ENCODE data around the gene ALDH8A1. TPM values are rescaled to one million over a fixed set of nuclear protein-coding genes. Genes with fewer than 3 reads are reported as not detected.

Gene ALDH8A1
- total and polyA plus RNA-seq, 2 of the 13 experiments (the other 11 are each of a cell fraction or from before 2014, with no cell fraction given), result 1.1 to 3.4 TPM

DNA sequence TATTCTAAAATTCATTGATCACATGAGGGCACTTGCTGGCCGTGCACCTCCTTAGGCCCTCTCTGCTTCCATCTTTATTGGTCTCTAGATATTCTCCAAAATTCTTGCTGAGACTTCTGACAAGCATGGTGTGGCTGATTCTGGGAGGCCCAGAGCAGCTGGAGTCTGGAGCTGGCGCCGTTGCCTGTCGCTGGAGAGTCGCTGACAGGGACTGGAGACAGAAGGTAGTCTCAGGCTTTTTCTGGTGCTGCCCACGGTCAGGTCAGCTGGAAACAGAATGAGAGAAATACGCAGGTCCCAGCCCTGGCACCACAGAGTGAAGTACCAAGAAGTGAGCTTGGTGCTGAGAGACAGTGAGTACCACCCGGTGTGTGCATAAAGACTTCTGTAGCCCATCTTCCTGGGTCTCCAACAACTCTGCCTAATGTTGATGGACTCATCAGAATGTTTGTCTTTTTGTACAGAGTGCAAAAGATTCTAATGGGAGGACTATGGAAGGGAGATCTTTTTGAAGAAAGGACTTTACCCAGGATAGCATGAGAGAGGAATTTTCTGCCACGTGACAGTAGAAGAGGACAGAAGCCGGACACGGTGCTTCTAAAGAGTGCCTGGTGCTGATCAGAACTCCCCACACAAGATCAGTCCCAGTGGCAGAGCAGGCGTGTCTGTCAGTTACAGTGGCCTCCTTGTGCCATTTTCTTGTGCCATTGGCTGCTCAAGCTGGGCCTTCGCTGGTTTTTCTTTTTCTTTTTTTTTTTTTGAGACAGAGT lies 1.8 kb upstream of the ALDH8A1 start (continued):
- TF ChIP-seq USF2 (IDR thresholded peaks at IDR 0.05; ENCODE audit: low read depth, low read length), result peak; percentile 62; the same call in 1 of the 2 replicates
- TF ChIP-seq USF2 (CRISPR knock-in tag; IDR thresholded peaks at IDR 0.05; ENCODE audit: borderline replicate concordance), result peak; percentile 66; the same call in 1 of the 2 replicates
- TF ChIP-seq TAF1 (CRISPR knock-in tag; IDR thresholded peaks at IDR 0.05), result peak; percentile 25; the same call in 1 of the 2 replicates
- TF ChIP-seq MTA1 (CRISPR knock-in tag; IDR thresholded peaks at IDR 0.05; ENCODE audit: borderline replicate concordance), result no peak
- TF ChIP-seq, protein P1, sequence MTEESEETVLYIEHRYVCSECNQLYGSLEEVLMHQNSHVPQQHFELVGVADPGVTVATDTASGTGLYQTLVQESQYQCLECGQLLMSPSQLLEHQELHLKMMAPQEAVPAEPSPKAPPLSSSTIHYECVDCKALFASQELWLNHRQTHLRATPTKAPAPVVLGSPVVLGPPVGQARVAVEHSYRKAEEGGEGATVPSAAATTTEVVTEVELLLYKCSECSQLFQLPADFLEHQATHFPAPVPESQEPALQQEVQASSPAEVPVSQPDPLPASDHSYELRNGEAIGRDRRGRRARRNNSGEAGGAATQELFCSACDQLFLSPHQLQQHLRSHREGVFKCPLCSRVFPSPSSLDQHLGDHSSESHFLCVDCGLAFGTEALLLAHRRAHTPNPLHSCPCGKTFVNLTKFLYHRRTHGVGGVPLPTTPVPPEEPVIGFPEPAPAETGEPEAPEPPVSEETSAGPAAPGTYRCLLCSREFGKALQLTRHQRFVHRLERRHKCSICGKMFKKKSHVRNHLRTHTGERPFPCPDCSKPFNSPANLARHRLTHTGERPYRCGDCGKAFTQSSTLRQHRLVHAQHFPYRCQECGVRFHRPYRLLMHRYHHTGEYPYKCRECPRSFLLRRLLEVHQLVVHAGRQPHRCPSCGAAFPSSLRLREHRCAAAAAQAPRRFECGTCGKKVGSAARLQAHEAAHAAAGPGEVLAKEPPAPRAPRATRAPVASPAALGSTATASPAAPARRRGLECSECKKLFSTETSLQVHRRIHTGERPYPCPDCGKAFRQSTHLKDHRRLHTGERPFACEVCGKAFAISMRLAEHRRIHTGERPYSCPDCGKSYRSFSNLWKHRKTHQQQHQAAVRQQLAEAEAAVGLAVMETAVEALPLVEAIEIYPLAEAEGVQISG (CRISPR knock-in tag; IDR thresholded peaks at IDR 0.05), result peak; percentile 59
- TF ChIP-seq, protein P2, sequence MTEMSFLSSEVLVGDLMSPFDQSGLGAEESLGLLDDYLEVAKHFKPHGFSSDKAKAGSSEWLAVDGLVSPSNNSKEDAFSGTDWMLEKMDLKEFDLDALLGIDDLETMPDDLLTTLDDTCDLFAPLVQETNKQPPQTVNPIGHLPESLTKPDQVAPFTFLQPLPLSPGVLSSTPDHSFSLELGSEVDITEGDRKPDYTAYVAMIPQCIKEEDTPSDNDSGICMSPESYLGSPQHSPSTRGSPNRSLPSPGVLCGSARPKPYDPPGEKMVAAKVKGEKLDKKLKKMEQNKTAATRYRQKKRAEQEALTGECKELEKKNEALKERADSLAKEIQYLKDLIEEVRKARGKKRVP (CRISPR knock-in tag; IDR thresholded peaks at IDR 0.05), result no peak
- TF ChIP-seq YEATS4 (CRISPR knock-in tag; IDR thresholded peaks at IDR 0.05; ENCODE audit: borderline replicate concordance), result peak; percentile 47; the same call in 1 of the 2 replicates
- no peak for TF ChIP-seq SIX4 (CRISPR knock-in tag; IDR thresholded peaks at IDR 0.05)
- TF ChIP-seq, protein P3, sequence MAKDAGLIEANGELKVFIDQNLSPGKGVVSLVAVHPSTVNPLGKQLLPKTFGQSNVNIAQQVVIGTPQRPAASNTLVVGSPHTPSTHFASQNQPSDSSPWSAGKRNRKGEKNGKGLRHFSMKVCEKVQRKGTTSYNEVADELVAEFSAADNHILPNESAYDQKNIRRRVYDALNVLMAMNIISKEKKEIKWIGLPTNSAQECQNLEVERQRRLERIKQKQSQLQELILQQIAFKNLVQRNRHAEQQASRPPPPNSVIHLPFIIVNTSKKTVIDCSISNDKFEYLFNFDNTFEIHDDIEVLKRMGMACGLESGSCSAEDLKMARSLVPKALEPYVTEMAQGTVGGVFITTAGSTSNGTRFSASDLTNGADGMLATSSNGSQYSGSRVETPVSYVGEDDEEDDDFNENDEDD (CRISPR knock-in tag; IDR thresholded peaks at IDR 0.05; ENCODE audit: borderline replicate concordance), result peak; percentile 13; the same call in 1 of the 2 replicates
- TF ChIP-seq ZC3H4 (CRISPR knock-in tag; IDR thresholded peaks at IDR 0.05; ENCODE audit: borderline replicate concordance), result no peak
- TF ChIP-seq MYC (CRISPR knock-in tag; IDR thresholded peaks at IDR 0.05; ENCODE audit: borderline replicate concordance), result 0 out of 2 replicates have a peak, but pooled peaks have one; percentile 29
- no peak for TF ChIP-seq CBFB (CRISPR knock-in tag; IDR thresholded peaks at IDR 0.05)
- peak; percentile 71 for TF ChIP-seq HNF4G (IDR thresholded peaks at IDR 0.05; ENCODE audit: borderline replicate concordance, low read depth, low read length)
- TF ChIP-seq HNF4G (CRISPR knock-in tag; IDR thresholded peaks at IDR 0.05; ENCODE audit: borderline replicate concordance, low read depth), result no peak
- no peak for TF ChIP-seq MAFF (IDR thresholded peaks at IDR 0.05; ENCODE audit: low read depth, low read length)
- TF ChIP-seq KDM5B (CRISPR knock-in tag; IDR thresholded peaks at IDR 0.05; ENCODE audit: borderline replicate concordance), result peak; percentile 8; the same call in 1 of the 2 replicates
- no peak for TF ChIP-seq FOXK1 (CRISPR knock-in tag; IDR thresholded peaks at IDR 0.05; ENCODE audit: borderline replicate concordance, low read depth)
- no peak for TF ChIP-seq ZNF101 (CRISPR knock-in tag; IDR thresholded peaks at IDR 0.05; ENCODE audit: borderline replicate concordance, low read depth)
- TF ChIP-seq MED1 (CRISPR knock-in tag; IDR thresholded peaks at IDR 0.05), result peak; percentile 55; the same call in 1 of the 2 replicates
- TF ChIP-seq DRAP1 (CRISPR knock-in tag; IDR thresholded peaks at IDR 0.05), result 0 out of 2 replicates have a peak, but pooled peaks have one; percentile 22
- peak; percentile 33; the same call in 1 of the 2 replicates for TF ChIP-seq POLR2G (IDR thresholded peaks at IDR 0.05; ENCODE audit: low read depth, low read length)
- peak; percentile 69; the same call in 1 of the 2 replicates for TF ChIP-seq ZNF367 (CRISPR knock-in tag; IDR thresholded peaks at IDR 0.05; ENCODE audit: borderline replicate concordance)

All from HepG2 (cell line).